Stimulated activated CD8-positive, alpha-beta memory T cell treated with anti-CD3 and anti-CD28 coated beads, Interleukin-7, amount 100 ng/mL, for 4 hours (primary cell): ENCODE results near the gene HNF4A.
"Not testable (repeated sequence)": the region's sequence is repeated elsewhere in the genome, so short reads cannot be mapped to it uniquely, and the experiment has no call there.

Source experiments
- DNase-seq, 2 donors: peaks; one replicate each; pipeline ENCODE4 v3.0.0-alpha.2; 2020; ENCODE audit warnings: low read depth in 2 of 2

HNF4A gene

DNA sequence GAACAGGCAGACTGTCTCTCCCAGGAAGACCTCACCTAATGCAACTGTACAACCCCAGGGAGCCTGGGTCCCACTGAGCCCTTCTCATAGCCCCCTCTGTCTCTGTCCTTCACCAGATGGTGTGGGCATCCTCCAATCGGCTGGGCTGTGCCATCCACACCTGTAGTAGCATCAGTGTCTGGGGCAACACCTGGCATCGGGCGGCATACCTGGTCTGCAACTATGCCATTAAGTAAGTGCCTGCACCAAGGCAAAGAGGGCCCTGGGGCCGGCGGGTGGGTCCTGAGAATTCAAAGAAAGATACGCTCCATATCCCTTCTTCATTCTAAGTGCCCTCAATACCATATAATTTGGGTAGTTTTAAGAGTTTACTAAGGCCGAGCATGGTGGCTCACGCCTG, 10.4 kb upstream of the HNF4A start:
- no peak for DNase-seq

DNA sequence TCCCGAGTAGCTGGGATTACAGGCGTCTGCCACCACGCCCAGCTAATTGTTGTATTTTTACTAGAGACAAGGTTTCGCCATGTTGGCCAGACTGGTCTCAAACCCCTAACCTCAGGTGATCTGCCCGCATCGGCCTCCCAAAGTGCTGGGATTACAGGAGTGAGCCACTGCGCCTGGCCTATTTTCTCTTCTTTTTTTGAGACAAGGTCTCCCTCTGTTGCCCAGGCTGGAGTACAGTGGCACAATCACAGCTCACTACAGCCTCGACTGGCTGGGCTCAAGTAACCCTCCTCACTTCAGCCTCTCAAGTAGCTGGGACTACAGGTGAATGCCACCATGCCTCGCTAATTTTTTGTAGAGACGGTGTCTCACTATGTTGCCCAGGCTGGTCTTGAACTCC, 9.6 kb upstream of the HNF4A start:
- DNase-seq = not testable (repeated sequence)

DNA sequence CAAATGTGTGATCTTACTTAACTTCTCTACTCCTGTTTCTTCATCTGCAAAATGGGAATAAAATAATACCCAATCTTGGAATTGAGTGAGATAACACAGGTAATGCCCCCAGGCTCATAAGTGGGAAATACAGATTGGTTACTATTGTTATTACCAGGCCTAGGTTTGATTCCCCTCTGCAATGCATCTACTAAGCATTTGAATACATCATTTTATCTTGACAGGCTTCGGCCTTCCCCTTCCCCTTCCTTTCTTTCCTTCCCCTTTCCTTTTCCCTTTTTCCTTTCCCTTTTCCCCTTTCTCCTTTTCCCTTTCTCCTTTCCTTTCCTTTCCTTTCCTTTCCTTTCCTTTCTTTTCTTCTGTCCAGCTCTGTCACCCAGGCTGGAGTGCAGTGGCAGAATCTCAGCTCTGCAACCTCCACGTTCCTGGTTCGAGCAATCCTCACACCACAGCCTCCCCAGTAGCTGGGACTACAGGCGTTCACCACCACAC, 7.3 kb upstream of the HNF4A start:
- DNase-seq = no peak

DNA sequence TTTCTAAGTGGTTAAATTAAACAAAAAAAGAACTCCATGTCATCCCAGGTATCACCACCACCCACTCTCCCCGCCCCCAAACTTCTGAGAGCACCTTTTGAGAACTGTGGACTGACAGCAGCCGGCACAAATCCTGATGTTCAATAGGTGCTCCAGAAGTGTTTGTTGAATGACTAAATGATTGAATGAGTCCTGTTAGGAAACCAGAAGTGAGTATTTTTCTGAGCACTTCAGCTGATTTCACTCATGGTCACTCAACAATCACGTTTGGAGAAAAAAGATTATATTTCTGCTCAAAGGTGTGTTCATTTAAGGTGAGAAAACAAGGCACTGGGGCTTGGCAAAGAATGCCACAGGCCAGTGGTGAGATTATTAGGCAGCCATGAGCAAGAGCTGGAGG, 6.2 kb upstream of the HNF4A start:
- DNase-seq = no peak

DNA sequence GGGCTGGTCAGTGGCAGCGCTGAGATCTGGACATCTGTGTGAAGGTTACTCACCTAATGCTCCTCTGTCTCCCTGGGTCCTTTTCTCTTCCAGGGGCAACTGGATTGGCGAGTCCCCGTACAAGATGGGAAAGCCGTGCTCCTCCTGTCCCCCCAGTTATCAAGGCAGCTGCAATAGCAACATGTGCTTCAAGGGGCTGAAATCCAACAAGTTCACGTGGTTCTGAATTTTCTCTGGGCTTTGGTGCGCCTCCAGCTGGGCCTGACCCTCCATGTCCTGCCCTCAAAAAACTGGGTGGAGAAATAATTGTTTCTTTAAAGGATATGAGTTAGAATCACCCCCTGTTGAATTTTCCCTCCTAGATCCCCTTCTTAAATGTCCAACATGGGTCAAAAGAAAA, 4.9 kb upstream of the HNF4A start:
- no peak for DNase-seq

DNA sequence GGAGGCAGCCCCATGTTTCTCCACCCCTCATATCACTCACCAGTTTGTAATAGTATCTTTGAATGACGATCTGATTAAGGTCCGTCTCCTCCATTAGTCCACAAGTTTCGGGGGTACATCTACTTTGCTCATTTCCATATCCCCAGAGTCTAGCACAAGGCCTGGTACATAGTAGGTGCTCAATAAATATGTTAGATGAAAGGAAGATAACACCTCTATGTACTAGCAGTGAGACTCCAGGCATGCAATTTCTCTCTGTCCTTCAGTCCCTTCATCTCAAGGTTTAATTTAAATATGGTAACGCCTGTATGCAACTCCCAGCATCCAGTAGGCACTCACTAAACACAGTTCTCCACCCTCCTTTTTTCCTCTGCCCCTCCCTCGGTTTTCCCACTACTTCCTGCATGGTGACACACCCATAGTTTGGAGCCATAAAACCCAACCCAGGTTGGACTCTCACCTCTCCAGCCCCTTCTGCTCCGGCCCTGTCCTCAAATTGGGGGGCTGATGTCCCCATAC, 461 bp upstream of the HNF4A start:
- no peak for DNase-seq

DNA sequence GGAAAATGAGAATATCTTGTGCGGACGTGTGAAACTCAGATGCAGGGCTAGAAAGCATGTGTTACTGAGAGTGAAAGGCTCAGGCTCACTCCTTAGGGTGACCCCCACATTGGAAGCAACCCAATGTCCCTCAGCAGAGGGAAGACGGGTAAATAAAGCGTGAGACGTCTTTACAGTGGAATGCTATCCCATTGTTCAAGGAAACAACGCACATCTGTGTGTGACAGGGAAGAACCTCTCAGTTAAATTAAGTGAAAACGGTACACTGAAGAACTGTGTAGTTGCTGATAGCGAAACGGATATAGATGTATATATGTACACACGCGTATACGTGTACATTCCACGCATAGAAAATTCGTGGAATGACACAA, 839 bp downstream of the HNF4A start:
- no peak for DNase-seq

DNA sequence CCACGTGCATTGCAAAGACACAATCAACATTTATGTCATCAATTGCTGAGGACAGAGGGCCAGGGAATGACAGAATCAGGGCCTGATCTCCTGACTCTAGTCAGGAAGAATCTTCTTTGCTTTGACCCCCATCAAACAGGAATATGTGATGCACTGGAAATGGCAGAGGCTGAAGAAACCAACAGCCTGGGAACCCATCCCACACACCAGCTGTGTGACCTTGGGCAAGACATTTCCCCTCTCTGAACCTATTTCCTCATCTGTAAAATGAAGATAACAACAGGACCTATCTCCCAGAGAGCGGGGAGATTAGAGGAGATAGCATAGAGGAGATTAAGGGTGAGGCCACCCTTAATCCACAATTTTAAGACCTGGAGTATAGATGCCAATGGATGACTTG, 1.5 kb downstream of the HNF4A start:
- no peak for DNase-seq

DNA sequence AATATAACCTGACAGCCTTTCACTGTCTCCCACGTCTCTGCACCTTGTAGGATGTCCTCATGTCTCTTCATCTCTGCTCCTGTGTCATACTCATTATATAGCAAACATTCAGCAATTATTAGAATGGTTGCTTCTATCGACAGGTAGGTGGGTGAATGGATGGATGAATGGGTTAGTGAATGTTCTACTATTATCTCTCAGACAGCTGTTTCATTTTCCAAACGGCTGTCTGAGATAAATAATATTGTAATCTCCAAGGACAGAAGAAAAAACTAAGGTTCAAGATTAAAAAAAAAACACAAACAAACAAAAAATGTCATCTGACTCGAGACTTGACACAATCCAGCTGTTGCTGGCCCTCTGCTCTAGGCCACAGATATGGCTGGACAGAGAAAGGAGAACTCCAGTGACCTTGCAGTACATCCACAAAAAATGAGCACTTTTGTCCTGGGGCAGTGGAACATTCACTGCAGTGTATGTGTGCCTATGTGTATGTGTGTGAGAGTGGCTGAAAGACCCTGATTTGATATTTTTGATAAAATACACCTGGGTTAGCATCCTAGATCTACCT, 2.1 kb downstream of the HNF4A start:
- DNase-seq = no peak

DNA sequence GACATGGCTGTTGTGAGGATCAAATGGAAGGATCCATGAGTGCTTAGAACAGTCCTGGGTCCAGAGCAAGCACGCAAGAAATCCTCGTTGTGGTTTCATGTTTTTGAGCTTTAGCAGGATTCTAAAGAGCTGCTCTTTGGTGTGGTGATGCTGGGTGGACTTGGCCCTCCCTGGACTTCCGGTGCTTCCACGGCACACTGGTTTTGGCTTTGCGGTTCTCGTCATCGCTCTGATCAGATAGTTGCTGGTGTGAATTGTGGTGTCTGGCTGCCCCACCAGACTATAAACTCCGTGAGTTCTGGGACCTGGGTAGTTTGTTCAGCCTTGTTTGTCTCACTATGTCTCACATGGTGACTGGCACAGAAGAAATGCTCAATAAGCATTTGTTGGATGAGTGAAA, 3.3 kb downstream of the HNF4A start:
- DNase-seq = no peak

DNA sequence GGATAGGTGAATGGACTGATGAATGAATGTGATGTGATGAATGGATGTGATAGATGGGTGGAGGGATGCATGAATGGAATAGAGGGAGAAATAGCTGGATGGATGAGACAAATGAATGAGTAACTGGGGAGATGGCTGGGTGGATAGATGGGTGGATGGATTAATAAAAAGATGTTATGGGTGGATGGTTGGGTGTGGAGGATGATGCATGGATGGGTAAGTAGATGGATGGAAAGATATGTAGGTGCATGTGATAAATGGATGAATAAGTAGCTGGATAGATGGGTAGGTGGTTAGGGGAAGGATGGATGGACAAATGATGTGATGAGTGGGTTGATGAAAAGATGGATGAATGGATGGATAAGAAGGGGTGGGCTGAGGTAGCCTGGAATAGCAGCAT, 4.7 kb downstream of the HNF4A start:
- no peak for DNase-seq

DNA sequence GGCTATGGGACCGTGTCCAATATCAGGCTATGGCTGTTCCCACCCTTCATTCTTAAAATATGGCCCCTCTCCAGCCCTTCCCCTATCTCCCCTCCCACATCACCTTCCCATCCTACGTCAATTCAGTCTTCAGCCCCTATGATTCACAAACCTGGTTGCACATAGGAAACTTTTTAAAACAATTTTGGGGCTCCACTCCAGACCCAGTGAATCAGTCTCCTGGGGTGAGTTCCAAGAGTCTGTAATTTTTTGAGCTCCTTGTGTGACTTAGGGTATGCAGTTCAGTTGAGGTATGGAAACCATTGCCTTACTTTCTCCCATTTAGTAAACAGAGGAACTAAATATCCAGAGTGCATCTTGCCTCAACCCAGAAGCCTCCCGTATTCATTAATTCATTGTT, 5.5 kb downstream of the HNF4A start:
- DNase-seq = no peak

DNA sequence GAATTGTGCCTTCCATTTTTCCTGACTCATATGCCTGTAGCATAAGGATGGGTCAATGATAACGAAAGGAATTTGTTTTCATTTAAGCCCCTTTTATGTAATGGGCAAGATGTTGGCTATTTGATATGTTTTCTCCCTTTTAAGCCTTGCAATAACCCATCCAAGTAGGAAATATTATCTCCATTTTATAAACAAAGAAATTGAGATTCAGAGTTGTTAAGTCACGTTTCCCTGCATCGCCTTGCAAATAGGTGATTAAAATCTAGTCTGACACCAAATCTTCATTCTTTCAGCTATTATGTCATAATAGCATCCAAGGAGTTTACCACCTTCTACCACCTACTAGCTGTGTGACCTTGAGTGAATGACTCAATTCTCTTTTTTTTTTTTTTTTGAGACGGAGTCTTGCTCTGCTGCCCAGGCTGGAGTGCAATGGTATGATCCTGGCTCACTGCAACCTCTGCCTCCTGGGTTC, 7.0 kb downstream of the HNF4A start:
- DNase-seq = no peak

DNA sequence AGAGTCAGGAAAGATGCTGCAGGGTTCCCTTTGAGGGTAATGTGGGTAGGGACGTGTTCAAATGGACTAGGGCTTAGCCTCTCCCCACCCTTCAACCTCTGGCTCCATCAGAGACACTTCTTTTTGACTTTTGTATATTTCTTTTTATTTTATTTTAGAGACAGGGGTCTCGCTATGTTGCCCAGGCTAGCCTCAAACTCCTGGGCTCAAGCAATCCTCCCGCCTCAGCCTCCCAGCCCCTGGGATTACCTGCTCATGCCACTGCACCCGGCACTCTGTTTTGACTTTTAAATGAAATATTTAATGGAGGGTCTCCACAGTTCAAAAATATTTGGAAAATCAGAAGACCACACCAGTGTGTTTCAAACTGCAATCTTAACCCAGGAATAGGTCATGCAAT, 8.6 kb downstream of the HNF4A start:
- no peak for DNase-seq

DNA sequence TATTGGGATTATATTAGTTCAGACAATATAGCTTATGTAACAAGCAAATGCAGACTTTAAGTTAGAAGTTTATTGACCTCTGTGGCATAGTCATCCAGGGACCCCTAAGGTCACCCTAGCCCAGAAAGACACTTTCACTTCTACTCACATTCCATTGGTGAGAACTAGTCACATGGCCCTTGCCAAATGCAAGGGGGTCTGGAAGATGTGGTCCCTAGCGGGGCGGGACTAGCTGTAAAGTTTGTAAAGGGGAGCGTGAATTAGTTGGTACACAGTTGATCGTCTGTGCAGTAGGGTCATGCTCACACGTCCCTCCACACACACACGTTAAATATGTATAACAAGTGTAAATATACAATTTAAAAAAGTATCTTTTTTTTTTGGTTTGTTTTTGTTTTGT, 9.3 kb downstream of the HNF4A start:
- no peak for DNase-seq

DNA sequence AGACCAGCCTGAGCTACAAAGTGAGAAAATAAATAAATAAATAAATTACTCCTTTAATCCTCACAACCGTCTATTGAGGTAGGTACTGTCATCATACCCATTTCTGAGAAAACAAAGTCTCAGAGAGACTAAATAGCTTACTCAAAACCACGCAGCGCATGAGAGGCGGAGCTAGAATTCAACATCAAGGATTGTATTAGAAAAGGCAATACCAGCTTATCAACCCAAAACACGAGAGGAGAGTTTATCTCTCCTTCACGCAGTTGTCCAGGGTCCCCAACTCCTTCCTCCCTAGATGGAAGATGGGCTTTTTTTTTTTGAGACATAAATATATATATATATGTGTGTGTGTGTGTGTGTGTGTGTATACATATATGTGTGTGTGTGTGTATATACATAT, 12.2 kb downstream of the HNF4A start:
- no peak for DNase-seq

DNA sequence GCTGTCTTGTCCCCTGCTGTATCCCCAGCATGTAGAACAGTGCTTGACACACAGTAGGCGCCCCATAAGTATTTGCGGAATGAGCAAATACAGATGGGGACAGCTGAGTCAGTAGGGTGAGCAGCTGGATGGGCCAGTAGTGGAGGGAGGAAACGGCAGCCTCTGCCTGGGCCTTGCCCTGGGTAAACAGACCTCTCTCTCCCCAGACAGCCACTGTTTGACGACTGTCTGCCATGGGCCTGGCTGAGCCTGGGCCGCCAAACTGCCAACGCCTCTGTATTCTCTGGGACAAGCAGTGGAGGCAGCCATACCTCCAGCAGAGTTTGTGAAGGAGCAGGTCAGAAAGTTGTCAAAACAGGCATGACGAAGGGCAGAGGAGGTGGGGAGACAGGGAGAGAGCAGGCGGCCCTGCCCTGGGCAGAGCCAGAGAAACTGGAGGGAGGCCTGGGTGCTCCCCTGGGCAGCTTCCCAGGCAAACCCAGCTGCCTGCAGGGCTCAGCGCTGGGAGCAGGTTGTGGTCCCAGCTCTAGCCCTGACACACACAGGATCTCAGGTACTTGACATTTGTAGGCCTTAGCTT, 15.2 kb downstream of the HNF4A start:
- no peak for DNase-seq

DNA sequence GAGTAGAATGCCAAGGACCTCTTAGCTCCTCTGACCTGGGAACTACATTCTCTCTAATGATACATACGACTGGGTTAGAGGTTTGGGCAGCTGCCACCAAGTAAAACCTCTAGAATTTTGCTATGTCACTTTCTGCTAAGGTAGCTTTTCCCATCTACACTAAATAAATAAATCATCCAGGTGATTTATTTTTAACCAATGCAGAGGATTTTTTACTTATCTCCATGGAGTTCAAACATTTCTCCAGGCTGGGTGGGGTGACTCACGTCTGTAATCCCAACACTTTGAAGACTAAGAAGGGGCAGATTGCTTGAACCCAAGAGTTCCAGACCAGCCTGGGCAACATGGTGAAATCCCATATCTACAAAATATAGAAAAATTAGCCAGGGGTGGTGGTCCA, 27.1 kb downstream of the HNF4A start:
- no peak for DNase-seq

DNA sequence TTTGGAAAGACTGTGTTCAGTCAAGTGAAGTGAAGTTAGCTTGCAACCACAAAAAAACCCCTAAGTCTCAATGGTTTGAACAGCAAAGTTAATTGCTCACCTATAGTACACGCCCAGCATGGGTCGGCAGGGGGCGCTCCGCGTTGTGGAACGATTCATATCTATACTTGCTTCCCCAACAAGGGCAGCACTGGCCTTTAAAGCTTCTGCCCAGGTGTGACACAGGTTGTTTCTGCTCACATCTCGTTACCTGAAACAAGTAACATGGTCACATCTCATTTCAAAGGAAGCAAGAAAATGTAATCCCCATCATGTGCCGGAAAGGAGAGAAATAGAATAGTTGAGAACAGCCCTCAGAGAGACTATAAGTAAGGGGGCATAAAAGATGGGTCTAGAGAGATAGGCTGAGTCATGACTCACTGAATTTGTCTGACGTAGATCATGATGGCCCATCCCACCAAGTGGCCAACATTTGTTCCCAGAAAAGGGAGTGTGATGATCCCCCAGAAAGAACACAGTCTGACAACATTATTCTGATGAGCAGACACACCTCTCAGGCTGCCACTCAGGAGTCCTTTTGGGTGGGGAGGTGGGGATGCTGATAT, 29.0 kb downstream of the HNF4A start:
- peak; percentile 69 to 75 for DNase-seq

DNA sequence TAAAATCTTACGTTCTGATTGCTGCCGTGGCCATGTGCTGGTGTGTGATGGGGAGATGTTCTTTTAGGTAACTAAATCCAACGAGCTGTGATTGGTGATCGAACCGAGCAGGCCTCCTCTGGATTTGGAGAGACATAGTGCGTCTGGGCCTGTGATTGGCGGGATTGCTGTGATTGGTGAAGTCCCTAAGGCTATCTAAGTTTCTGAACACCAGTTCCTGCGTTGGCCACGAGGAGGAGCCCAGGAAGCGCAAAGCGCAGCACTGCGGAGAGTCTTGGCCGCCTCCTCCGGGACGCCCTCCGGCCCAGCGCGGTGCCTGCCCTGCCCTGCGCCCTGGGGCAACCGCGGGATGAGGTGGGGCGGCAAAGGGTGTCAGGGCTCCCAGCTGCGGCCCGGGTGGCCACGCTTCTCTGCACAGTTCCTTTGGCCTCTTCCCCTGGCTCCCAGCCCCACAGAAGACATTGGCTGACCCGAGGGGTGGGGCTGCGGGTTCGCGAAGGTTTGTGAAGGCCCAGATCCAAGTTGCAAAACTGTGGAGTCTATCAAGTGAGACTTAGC, 33.0 kb downstream of the HNF4A start:
- DNase-seq = peak; percentile 15 to 36

DNA sequence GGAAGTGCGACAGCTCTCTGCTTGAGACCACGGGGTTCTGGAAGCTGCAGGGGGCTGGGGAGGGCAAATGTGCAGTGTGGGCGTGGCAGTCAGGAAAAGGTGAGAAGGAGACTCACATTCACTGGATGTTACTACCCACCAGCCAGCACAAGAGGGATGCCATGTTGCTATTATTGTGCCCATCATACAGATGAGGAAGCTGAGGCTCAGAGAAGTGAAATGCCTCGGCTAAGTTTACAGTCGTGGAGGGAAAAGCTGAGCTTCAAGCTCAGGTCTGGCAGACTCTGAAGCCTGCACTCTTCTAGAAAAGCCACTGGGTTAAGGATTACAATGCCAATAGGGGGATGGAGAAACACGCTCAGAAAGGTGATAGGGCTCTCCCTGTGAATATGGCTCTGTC, 34.4 kb downstream of the HNF4A start:
- no peak for DNase-seq

DNA sequence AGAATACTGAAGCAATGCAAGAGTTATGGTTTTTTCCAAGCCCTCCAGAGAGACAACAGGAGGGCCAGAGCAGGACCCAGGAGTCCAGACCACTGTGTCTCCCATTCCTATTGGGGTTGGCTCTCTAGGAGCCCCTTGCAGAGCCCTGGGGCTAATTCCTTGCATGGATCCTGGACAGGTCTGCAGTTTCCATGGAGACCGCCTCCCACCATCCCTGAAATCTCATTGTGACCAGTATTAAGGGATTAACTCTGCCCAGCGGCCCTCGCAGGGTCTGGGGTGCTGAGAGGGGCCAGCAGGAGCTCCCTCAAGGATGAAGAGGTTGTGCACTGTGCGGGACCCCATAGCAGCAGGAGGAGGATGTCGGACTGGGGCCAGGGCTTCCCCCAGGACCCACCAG, 34.8 kb downstream of the HNF4A start:
- no peak for DNase-seq
